ENCODE data around the gene PSORS1C1.

- TF ChIP-seq CTCF (IDR thresholded peaks at IDR 0.05) (no peak), ZFX (IDR thresholded peaks at IDR 0.05; ENCODE audit: borderline replicate concordance) (no peak)
Measured at GRCh38 chr6:31122791-31123706, 8.4 kb downstream of the PSORS1C1 start.

Data from 22Rv1 (cell line).